Bronchial epithelial cell (primary cell): Measurements from ENCODE around the gene FASN. TPM values are rescaled to one million over a fixed set of nuclear protein-coding genes. Genes with fewer than 3 reads are reported as not detected.

ENCODE experiments used
- DNase-seq: peaks from one replicate; pipeline ENCODE4 v3.0.0-alpha.2; 2010; ENCODE audit warnings: low read depth
- FAIRE-seq: peaks from 2 replicates; lab custom pipeline; 2011; peaks lifted over from hg19 to GRCh38; lab: Jason Lieb, UNC
- H3K27me3 ChIP-seq: 2 replicates; pipeline ENCODE4 v1.5.1; 2011; ENCODE audit warnings: low read length; ENCODE audit not compliant: control insufficient read depth, insufficient read depth
- H3K36me3 ChIP-seq: 2 replicates; pipeline ENCODE4 v1.5.1; 2011; ENCODE audit warnings: low read length; ENCODE audit not compliant: control insufficient read depth, insufficient read depth
- H3K4me3 ChIP-seq: 2 replicates; pipeline ENCODE4 v1.5.1; 2011; ENCODE audit warnings: mild to moderate bottlenecking, low read depth, low read length, control low read depth
- total RNA-seq: library from RNA; depleted of rRNA; stranded (reverse); fragments of >200 nt; gene quantifications from 2 replicates; pipeline ENCODE4 v1.2.1, GENCODE V29; 2014
- TF ChIP-seq, protein P1 (sequence below): IDR thresholded peaks from 2 replicates; pipeline ENCODE4 v1.5.1; 2011; ENCODE audit warnings: mild to moderate bottlenecking, moderate library complexity, low read length, control low read depth, inconsistent platforms; ENCODE audit not compliant: insufficient read depth, severe bottlenecking

The FASN gene
- total RNA-seq, 1 donor from 2014 or later, result 37.1 TPM

DNA sequence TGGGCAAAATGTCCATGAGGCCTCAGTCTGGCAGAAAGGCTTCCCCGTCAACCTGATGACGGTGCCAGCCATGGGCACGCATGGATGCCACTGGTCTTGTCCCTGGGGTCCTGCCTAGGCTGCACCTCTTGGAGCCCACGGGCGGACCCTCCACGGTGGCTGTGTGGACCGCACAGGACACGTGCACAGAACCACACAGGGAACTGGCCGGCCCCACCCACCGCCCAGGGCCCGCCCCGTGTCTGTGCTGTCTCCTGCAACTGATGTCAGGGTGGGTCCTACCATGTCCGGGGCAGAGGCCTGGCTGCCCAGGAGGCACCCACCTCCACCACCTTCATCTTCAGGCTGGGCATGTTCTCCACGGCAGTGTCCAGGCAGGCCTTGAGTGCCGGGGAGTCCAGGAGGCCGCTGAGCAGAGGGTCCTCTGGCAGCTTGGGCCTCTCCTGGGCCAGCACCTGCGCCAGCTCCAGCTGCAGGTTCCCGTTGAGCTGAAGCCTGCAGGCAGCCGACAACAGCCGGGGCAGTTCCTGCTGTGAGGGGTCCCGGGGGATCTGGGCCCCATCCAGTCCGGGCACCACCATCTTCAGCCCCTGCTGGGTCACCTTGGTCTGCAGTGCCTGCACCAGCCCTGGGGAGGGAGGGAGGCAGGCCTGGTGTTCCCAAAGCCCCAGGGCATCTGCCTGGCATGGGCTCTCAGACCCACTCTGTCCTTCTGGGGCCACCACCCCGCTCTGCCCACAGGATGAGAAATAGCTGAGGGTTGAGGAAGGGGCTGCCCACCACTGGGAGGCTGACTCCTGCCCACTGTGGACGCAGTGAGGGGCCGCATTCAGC is 11.9 kb downstream of the FASN start:
- TF ChIP-seq, protein P1, sequence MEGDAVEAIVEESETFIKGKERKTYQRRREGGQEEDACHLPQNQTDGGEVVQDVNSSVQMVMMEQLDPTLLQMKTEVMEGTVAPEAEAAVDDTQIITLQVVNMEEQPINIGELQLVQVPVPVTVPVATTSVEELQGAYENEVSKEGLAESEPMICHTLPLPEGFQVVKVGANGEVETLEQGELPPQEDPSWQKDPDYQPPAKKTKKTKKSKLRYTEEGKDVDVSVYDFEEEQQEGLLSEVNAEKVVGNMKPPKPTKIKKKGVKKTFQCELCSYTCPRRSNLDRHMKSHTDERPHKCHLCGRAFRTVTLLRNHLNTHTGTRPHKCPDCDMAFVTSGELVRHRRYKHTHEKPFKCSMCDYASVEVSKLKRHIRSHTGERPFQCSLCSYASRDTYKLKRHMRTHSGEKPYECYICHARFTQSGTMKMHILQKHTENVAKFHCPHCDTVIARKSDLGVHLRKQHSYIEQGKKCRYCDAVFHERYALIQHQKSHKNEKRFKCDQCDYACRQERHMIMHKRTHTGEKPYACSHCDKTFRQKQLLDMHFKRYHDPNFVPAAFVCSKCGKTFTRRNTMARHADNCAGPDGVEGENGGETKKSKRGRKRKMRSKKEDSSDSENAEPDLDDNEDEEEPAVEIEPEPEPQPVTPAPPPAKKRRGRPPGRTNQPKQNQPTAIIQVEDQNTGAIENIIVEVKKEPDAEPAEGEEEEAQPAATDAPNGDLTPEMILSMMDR, result no peak
- DNase-seq (no peak), FAIRE-seq (no peak)
- Histone ChIP-seq H3K4me3 (no peak overlapping the region), H3K27me3 (no peaks in the 10 kb centered on the region), H3K36me3 (peaks cover 85% of the 10 kb centered on the region)

DNA sequence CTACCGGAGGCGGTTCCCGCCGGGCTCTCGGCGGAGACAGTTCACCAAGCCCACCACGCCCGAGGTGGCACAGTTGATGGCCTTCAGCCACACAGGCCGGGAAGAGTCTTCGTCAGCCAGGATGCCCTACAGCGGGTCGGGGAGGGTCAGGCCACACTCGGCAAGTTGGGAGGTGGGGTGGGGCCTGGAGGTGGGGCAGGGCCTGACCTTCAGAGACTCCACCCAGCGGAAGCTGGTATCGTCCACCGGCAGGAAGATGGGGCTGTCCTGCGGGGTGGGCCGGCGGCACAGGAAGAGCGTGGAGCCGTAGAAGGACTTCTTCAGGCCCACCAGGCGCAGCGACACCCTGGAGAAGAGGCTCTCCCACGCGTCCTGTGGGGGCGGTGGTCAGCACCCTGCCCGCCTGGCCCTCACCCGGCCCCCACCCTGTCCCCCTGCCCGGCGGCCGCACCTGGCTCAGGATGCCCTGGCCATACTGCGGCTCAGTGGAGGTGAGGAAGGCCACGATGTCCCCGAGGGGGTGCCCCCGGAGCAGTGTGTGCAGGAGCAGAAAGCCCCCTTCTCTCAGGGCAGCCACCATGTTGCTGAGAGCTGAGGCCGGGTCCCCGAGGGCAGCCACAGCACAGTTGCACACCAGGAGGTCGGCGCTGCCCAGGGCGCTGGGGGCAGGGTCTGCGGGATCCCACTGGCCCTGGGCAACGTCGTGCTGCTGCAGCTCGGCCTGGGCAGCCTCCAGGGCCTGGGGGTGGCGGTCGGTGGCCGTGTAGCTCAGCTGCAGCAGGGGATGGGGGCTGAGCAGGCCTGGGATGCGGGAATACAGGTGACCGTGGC is 12.8 kb downstream of the FASN start:
- peaks cover 85% of the 10 kb centered on the region for H3K36me3 ChIP-seq
- FAIRE-seq (no peak), DNase-seq (no peak)
- H3K4me3 ChIP-seq, result no peak overlapping the region
- TF ChIP-seq, protein P1, result no peak
- no peaks in the 10 kb centered on the region for H3K27me3 ChIP-seq

GRCh38 chr17:82084373-82085030 is 13.5 kb downstream of the FASN start:
- DNase-seq (no peak), FAIRE-seq (no peak)
- TF ChIP-seq, protein P1, result no peak
- Histone ChIP-seq H3K36me3 (peaks cover 84% of the 10 kb centered on the region), H3K4me3 (no peak overlapping the region), H3K27me3 (no peaks in the 10 kb centered on the region)

GRCh38 chr17:82083533-82084359 is 14.3 kb downstream of the FASN start:
- Histone ChIP-seq H3K4me3 (no peak overlapping the region), H3K27me3 (no peaks in the 10 kb centered on the region), H3K36me3 (peaks cover 80% of the 10 kb centered on the region)
- TF ChIP-seq, protein P1, result no peak
- DNase-seq, result no peak
- FAIRE-seq, result no peak

GRCh38 chr17:82083009-82083408 is 15.0 kb downstream of the FASN start:
- TF ChIP-seq, protein P1, result no peak
- no peak for DNase-seq
- FAIRE-seq, result no peak
- Histone ChIP-seq H3K4me3 (no peak overlapping the region), H3K27me3 (no peaks in the 10 kb centered on the region), H3K36me3 (peaks cover 78% of the 10 kb centered on the region)
